Measurements from ENCODE around the gene MRGPRE.

- TF ChIP-seq, protein P1, sequence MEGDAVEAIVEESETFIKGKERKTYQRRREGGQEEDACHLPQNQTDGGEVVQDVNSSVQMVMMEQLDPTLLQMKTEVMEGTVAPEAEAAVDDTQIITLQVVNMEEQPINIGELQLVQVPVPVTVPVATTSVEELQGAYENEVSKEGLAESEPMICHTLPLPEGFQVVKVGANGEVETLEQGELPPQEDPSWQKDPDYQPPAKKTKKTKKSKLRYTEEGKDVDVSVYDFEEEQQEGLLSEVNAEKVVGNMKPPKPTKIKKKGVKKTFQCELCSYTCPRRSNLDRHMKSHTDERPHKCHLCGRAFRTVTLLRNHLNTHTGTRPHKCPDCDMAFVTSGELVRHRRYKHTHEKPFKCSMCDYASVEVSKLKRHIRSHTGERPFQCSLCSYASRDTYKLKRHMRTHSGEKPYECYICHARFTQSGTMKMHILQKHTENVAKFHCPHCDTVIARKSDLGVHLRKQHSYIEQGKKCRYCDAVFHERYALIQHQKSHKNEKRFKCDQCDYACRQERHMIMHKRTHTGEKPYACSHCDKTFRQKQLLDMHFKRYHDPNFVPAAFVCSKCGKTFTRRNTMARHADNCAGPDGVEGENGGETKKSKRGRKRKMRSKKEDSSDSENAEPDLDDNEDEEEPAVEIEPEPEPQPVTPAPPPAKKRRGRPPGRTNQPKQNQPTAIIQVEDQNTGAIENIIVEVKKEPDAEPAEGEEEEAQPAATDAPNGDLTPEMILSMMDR (conservative IDR thresholded peaks at IDR 0.05) = no peak
- no peak for TF ChIP-seq EZH2 (IDR thresholded peaks at IDR 0.05; ENCODE audit: low read depth)
Measured at GRCh38 chr11:3192511-3193372, 39.5 kb downstream of the MRGPRE start.

Data from PC-9 (cell line).